HG03280 (cell line): ENCODE results near the gene PTGER1.
"Not testable (repeated sequence)": the region's sequence is repeated elsewhere in the genome, so short reads cannot be mapped to it uniquely, and the experiment has no call there.

Experiments used
- ATAC-seq: cut with Tn5 transposase; IDR thresholded peaks from one replicate; pipeline ENCODE4 v1.9.1; 2021; ENCODE audit warnings: mild to moderate bottlenecking, moderate library complexity; ENCODE audit not compliant: unreplicated experiment

The PTGER1 gene, protein sequence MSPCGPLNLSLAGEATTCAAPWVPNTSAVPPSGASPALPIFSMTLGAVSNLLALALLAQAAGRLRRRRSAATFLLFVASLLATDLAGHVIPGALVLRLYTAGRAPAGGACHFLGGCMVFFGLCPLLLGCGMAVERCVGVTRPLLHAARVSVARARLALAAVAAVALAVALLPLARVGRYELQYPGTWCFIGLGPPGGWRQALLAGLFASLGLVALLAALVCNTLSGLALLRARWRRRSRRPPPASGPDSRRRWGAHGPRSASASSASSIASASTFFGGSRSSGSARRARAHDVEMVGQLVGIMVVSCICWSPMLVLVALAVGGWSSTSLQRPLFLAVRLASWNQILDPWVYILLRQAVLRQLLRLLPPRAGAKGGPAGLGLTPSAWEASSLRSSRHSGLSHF

DNA sequence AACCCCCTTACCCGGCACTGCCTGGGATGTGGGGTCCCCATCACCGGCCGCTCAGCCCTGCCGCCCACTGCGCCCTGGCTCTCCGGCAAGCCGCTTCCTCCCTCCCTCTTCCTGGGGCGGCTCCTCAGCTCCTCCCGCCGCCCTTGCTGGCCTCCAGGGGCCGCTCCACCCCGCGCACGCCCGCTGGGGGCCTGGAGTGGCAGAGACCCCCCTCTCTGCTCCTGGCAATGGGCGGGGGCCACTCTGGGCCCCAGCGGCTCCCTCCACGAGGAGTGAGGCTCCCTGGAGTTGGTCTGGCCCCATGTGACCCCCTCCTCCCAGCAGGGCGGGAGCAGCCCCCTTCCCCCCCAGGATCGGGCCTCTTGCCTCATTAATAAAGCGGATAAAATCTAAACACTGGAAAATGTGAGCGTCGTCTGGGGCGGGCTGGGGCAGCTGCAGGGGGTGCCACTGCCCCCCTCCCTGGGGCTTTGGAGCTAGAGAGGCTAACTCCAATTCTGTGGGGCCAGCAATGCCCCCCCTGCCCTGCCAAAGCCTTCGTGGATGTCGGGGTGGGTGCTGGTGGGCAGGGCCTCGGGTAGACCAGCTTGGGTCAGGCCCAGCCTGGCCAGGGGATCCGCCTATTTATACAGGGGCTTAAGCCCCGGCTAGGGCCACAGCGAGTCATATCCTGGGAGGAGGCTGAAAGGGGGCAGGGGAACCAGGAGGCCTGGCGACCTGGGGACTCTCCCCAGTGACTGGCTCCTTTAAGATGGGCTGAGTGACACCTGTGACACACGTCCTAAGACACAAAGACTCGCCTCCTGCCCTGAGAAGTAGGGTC is at the start of gene PTGER1:
Gene PTGER1 (minus strand): TSS at position 104 of the 823 bp plus-strand sequence. CDS start 1,034 bp downstream, outside the sequence.
- ATAC-seq = no peak

DNA sequence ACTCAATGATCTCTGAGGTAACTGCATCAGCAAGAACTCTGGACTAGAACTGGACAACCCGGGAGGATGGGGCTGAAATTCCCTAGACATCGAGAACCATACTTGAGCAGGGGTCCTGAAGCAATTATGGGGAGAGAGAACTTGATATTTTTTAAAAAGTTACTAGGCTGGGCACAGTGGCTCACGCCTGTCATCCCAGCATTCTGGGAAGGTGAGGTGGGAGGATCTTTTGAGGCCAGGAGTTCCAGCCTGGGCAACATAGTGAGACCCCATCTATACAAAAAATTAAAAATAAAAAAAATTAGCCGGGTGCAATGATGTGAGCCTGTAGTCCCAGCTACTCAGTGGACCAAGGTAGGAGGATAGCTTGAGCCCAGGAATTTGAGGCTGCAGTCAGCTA is 45.4 kb upstream of the PTGER1 start:
- no peak for ATAC-seq

DNA sequence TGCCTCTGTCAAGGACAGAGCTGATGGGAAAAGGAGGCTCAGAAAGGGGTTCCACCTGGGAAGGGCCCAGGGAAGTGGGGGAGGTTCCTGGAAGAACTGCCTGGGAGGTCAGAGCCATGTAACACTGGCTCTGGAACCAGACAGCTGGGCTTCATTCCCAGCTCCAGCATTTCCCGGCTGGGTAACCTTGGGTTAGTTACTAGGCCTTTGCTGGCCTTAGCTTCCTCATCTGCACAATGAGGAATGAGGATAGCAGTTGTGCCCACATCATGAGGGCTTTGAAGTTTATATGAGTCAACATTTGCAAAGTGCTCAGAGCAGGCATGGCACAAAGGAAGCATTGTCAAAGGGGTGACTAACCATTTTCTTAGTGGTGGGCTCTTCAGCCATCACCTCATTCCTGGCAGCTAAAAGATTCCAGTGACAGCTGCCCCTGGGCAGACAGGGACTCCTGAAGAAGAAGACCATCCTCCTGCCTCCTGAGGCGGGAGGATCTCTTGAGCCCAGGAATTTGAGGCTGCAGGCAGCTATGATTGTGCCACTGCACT is 44.8 kb upstream of the PTGER1 start:
- ATAC-seq = no peak

DNA sequence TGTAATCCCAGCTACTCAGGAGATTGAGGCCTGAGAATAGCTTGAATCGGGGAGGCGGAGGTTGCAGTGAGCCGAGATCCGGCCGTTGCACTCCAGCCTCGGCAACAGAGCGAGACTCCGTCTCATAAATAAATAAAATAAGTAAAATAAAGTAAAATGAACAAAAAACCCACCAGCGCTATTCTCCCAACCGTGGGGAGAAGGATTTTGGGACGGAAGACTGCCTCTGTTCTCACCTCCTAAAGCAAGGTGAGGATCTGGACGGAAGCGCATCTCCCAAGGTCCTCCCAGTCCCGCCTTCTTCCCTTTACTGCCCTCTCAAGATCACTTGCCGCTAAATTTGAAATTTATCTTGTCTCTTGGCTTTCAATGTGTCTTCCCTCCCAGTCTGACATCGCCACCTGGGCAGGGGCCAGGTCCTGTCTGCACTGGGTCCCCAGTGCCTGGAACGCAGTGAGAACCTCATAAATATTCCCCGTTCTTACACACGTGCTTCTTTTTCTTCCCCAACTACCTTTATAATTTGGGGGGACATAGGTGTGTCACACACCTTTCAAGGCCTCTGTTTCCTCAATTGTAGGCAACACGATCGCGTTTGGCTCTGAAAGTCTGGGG is 44.2 kb upstream of the PTGER1 start:
- no peak for ATAC-seq

DNA sequence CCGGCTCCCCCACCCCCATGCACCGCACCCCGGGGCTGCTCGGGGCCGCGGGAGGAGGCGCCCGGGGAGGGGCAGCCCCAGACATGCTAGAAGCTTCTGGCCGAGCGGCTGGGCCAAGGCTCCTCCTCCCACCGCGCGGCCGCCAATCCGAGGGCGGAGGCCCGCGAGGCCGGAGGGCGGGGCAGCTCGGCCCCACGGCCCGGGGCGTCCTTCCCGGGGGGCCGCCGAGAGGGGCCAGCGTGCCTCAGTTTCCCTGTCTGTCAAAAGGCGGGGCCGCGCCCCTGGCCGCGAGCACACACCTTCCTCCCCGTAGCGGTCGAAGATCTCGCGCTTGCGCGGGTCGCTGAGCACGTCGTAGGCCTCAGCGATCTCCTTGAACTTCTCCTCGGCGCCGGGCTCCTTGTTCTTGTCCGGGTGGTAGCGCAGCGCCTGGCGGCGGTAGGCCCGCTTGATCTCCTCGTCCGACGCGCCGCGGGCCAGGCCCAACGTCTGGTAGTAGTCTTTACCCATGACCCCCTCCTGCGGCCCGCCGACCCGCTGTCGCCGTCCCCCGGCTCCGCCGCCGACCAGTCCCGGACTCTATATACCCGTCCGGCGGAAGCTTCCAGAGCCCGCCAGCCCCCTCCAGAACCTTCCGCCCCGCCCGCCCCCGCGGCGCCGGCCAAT is 42.8 kb upstream of the PTGER1 start, which contains the start of gene DNAJB1:
Gene DNAJB1 (minus strand): TSS at position 558 of the 666 bp plus-strand sequence. CDS start 48 bp downstream, at position 510.
- peak; percentile 62 for ATAC-seq

DNA sequence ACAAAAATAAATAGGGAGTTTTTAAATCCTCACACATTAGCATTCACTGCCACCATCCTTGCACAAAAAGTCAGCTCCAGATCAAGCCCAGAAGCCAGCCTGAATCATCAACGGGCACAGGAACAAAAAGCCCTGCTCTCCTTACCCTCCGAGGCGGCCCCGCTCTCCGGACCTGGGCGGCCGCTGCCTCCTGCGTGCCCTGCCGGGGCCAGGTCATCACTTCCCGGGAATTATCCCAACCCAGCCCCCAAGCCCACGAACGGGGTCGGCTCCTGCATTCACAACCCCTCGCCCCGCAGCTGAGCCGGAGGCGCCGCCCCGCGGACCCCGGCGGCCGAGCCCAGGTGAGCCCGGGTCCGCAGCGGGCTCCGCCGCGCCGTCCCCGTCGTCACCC is 42.3 kb upstream of the PTGER1 start:
- ATAC-seq = no peak

DNA sequence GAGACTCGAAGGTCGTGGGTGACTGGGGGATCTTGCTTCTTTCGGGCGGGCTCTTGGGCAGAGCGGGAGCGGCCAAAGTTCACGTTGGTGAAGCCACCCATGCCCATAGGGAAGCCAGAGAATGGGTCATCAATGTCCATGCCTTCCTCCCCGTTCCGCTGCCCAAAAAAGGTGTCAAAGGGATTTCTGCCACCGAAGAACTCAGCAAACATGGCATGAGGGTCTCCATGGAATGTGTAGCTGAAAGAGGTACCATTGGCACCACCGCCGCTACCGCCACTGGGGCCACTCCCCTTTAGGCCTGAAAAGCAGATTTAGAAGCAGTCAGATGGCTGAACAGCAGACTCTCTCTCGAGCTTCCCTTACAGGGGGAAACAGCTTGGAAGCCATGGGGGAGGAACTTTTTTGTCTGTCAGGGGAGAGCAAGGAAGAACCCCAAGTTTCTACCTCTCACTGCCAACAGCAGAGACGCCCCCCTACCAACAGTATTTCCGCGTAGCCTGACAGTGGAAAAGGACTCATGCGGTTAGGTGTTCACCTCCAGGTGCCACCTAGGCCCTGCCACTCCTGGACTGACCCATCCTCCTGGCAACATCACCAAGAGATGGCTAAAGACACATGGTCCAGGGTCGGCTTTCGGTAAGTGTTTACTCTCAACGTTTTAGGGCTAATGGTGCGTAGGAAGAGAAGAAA is 41.7 kb upstream of the PTGER1 start:
- ATAC-seq = no peak

DNA sequence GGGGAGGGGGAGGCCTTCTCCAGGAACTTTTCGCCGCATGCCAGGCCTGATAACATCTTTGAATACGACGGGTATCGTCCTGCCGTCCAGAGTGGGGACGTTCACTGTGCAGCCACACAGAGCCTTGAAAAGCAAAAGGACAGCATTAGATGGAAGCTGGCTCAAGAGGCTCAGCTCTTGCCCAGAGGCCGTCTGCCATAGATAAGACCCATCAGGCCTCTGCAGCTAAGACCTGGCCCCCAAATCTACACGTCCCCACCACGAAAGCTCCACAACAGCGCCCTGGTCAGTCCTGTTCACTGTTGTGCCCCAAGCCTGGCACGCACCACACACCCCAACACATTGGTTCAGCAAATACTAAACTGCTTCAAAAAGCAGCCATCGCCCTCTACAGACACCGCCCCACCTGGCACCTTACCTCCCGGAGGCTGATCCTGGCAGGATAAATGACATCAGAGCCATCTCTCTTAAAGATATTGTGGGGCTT is 40.9 kb upstream of the PTGER1 start:
- no peak for ATAC-seq

DNA sequence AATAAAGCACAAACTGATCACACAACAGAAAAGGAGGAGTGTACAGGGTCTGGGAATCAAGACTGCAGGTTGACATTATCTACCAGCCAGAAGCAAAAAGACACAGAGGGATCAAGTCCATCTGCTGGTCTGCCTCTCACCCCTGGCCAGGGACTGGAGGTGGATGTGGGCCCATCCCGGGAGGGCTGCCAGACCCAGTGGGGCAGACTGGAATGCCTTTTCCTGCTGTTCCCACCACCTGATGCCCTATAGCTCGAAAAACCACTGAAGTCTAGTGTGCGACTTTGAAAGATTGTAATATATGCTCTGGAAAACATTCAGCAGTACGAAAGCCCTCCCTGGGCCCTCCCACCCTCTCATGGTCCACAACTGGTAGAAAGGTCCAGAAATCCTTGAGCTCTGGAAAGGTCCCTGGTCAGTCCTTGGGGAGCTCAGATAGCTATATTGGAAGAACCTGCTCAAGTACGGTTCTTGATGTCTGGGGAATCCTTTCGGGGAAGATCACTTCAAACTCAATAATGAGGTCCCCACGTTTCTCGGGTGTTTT is 40.4 kb upstream of the PTGER1 start:
- no peak for ATAC-seq

DNA sequence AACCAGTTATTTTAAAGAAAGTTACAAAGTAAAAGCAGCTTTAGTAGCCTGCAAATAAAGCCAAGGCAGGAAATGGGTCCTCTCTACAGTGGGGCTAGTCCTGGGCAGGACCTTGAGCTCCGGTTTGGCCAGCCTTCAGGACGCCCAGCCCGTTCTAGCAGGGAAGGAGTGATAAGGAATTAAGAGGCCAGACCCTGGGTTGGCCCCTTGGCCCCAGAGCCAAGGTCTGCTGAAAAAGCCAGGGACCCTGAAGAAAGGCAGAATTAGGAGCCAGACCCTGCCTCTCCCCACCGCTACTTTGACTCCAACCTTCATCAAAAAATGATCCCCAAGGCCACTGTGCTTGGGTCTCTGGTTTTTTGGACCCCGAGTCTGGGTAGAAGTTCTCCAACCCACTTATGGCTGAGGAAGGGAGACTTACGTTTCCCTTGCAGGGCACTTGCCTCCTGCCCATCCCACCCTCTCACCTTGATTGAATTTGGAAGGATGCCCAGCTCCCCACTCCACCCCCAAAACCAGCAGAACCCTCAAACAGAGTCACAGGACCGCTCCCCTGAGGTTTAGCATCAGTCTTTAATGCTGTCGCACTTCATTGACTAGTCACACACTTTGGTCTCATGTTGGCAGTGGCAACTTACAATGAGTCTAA is 39.2 kb upstream of the PTGER1 start:
- ATAC-seq = no peak

DNA sequence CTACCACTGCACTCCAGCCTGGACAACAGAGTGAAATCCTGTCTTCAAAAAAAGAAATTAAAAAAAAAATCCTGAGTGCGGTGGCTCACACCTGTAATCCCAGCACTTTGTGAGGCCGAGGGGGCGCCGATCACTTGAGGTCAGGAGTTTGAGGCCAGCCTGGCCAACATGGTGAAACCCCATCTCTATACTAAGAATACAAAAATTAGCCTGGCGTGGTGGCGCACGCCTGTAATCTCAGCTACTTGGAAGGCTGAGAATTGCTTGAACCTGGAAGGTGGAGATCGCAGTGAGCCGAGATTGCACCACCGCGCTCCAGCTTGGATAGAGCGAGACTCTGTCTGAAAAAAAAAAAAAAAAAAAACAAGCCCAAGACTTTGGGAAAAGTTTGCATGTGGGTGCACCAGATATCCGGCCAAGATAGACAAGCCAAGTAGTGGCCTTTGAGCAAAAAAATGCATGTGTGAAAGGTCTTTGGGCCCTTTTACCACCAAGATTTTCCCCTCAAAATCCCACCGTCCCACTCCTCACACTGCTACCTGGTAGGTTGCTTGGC is 37.3 kb upstream of the PTGER1 start:
- no peak for ATAC-seq

DNA sequence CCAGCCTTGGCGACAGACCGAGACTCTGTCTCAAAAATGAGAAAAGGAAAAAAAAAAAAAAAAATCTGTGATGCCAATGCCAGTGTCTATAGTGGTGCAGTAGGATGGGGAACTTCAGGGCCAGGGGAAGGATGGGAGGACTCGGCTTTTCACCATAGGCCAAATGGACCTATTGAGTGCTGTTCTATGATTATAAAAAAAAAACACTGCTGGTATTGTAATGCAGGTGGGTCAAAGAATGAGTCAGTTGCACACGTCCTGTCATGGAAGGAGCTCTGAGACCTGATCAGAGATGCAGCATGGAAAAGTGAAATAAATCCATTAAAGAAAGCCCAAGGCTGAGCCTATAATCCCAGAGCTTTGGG is 36.1 kb upstream of the PTGER1 start:
- ATAC-seq = no peak

DNA sequence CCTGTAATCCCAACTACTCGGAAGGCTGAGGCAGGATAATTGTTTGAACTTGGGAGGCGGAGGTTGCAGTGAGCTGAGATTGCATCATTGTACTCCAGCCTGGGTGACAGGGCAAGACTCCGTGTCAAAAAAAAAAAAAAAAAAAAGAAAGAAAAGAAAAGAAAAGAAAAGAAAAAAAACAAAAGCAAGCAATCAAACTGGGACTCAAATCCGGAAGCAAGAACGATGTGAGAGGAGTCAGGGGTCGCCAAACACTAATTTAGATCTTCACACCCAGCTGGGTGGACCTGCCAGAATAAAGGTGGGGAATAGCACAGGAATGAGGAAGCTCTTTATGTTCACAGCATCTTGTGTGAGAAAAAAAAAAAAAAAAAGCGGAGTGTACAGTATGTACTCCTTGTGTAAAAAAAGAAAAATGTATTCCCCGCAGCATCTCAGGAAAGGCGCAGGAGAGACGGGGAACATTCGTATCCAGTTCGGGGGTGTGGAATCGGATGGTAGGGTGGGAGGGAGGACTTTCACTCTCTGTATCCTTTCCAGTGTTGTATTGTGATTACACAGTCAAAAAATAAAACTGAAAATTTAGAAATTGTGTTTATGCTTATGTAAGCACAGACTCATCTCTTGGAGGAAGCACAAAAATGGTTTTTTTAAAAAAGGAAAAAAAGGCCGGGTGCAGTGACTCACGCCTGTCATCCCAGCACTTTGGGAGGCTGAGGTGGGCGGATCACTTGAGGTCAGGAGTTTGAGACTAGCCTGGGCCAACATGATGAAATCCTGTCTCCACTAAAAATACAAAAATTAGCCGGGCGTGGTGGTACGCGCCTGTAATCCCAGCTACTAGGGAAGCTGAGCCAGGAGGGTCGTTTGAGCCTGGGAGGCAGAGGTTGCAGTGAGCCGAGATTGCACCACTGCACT is 35.4 kb upstream of the PTGER1 start:
- no peak for ATAC-seq

DNA sequence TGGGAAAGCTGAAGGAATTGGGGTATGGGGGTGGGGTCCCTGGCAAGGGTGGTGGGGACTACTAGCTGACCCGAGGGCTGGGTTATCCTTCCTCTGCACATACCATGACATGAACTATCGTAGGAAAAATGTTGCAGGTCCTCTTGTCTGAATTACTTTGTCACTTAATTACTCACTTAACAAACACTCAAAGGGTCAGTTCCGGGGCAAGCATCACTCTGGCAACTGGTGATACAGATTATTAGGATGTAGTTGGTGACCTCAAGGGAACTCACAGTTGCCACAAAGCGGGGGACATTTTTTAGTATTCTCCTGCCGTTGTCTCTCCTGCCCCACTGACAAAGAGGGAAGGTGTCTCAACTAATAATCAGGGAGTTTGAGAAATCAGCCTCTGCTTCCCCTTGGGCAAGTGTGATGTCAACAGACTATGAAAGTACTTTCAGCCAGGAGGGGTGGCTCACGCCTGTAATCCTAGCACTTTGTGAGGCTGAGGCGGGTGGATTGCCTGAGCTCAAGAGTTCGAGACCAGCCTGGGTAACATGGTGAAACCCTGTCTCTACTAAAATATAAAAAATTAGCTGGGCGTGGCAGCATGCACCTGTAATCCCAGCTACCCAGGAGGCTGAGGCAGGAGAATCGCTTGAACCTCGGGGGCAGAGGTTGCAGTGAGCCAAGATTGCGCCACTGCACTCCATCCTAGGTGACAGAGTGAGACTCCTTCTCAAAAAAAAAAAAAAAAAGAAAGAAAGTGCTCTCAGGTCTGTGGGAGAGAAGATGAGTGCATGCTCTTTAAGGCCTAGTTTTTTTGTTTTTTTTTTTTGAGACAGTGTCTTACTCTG is 32.8 kb upstream of the PTGER1 start:
- no peak for ATAC-seq

DNA sequence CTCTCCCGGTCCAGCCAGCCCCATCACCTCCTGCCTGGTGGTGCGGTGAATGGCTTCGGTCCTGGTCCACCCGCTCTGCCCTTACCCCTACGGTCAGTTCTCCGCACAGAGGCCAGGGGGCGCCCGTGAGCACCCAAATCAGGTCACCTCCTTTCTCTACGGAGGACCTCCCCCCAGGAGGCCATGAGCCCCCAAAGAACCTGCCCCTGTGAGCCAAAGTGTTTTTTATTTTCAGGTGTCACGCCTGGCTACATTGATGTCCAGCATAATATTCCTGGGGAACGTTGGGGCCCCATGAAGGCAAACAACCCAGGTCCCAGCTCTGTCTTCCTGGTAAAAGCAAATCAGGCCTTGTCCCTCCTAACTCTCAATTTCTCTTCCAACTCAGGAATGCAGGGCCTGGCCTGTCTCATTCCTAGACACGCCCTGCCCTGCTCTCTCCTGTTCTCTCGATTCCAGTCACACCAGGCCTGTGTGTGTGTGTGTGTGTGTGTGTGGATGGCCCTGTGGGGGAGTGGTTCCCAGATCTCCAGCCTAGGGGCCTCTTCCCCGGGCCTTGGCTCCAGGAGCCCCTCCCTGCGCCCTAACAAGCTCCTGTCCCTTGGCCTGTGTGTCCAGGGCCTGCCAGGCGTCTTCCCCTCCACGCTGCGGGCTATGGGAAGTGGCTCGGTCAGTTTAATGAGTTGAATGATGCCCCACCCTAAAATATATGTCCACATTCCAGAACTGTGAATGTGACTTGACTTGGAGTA is 30.5 kb upstream of the PTGER1 start:
- no peak for ATAC-seq

DNA sequence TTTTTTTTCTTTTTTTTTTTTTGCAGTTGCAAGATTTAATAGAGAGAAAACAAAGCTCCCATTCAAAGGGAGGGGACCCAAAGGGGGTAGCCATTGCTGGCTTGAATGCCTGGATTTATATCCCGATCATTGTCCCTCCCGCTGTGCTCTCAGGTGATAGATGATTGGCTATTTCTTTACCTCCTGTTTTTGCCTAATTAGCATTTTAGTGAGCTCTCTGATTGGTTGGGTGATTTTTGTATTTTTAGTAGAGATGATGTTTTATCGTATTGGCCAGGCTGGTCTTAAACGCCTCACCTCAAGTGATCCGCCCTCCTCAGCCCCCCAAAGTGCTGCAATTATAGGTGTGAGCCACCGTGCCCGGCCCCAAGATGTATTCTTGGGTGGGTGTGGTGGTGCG is 29.4 kb upstream of the PTGER1 start:
- not testable (repeated sequence) for ATAC-seq
